Endothelial cell (in vitro differentiated cells): ENCODE measurements around the gene TMEM245. TPM values are rescaled to one million over a fixed set of nuclear protein-coding genes. Genes with fewer than 3 reads are reported as not detected.

Experiments used
- DNase-seq: peaks from one replicate; pipeline ENCODE4 v3.0.0; 2021; ENCODE audit warnings: low spot score
- H3K27ac Mint-ChIP-seq: one replicate; pipeline ENCODE4 v1.8.0; 2021; ENCODE audit warnings: mixed read lengths, inconsistent platforms; ENCODE audit not compliant: unreplicated experiment
- H3K27me3 Mint-ChIP-seq: one replicate; pipeline ENCODE4 v1.8.0; 2021; ENCODE audit warnings: mild to moderate bottlenecking, moderate library complexity, mixed read lengths, inconsistent platforms; ENCODE audit not compliant: unreplicated experiment
- H3K36me3 Mint-ChIP-seq: one replicate; pipeline ENCODE4 v1.8.0; 2021; ENCODE audit warnings: mild to moderate bottlenecking, low read depth, mixed read lengths, inconsistent platforms; ENCODE audit not compliant: unreplicated experiment
- H3K4me1 Mint-ChIP-seq: one replicate; pipeline ENCODE4 v1.8.0; 2021; ENCODE audit warnings: mild to moderate bottlenecking, mixed read lengths, inconsistent platforms; ENCODE audit not compliant: unreplicated experiment
- H3K4me3 Mint-ChIP-seq: one replicate; pipeline ENCODE4 v1.8.0; 2021; ENCODE audit warnings: mild to moderate bottlenecking, mixed read lengths, inconsistent platforms; ENCODE audit not compliant: unreplicated experiment
- H3K9me3 Mint-ChIP-seq: one replicate; pipeline ENCODE4 v1.8.0; 2021; ENCODE audit warnings: mixed read lengths, inconsistent platforms; ENCODE audit not compliant: unreplicated experiment
- total RNA-seq: library from RNA; stranded (reverse); fragmentation: NEBNext Ultra II Directional; extraction: Animal tissue kit (Norgen Biotek cat#: 25700); gene quantifications from one replicate; pipeline ENCODE4 v1.2.1, GENCODE V29; 2021; ENCODE audit not compliant: unreplicated experiment
- TF ChIP-seq, protein P1 (sequence below): fragments of 200-600 bp; sonication (generic); IDR thresholded peaks from one replicate; pipeline ENCODE4 v1.5.0; 2021; ENCODE audit warnings: antibody characterized with exemption; ENCODE audit not compliant: unreplicated experiment

The TMEM245 gene
- total RNA-seq, 1 donor from 2014 or later = 32.6 TPM

DNA sequence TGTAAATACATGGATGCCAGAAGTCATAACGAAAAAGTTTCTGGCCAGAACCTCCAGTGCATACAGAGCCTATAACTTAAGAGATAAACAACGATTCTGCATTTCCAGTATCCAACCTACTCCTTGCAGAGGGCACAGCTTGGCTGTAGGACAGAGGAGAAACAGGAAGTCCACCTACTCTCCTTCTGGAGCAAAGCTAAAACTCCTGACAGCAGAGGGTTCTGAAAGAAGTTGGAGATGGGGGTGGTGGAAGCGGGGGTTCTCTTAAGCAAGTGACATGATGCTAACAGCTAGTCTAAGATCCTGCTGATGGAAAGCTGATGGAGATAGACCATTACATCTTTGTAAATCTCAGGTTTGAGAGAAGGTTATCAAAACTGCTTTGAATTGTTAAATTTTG lies 70.9 kb downstream of the TMEM245 start:
- Mint-ChIP-seq H3K9me3 (no peaks in the 10 kb centered on the region), H3K36me3 (peaks cover 27% of the 10 kb centered on the region), H3K27me3 (peaks cover 1% of the 10 kb centered on the region), H3K4me3 (no peak overlapping the region), H3K27ac (no peak overlapping the region), H3K4me1 (peaks cover 4% of the 10 kb centered on the region)
- DNase-seq = no peak
- TF ChIP-seq, protein P1, sequence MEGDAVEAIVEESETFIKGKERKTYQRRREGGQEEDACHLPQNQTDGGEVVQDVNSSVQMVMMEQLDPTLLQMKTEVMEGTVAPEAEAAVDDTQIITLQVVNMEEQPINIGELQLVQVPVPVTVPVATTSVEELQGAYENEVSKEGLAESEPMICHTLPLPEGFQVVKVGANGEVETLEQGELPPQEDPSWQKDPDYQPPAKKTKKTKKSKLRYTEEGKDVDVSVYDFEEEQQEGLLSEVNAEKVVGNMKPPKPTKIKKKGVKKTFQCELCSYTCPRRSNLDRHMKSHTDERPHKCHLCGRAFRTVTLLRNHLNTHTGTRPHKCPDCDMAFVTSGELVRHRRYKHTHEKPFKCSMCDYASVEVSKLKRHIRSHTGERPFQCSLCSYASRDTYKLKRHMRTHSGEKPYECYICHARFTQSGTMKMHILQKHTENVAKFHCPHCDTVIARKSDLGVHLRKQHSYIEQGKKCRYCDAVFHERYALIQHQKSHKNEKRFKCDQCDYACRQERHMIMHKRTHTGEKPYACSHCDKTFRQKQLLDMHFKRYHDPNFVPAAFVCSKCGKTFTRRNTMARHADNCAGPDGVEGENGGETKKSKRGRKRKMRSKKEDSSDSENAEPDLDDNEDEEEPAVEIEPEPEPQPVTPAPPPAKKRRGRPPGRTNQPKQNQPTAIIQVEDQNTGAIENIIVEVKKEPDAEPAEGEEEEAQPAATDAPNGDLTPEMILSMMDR = no peak

DNA sequence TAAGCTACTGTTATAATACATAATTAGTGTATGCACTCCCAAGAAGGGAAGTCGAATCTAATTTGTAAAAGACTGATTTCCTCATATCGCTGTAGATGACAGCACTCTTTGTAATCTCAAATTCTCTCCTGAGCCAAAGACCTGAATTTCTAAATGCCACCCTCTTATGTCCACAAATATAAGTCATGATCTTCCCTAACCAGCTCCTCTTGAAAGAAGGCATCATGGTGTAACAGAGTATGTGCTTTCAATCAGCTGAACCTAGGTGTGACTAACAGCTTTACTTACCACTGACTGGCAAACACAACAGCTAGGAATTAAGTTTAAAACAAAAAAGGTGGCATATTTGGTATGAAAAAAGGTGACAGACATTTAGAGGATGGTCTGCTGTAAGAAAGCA lies 72.5 kb downstream of the TMEM245 start:
- DNase-seq = no peak
- Mint-ChIP-seq H3K27ac (no peak overlapping the region), H3K27me3 (peaks cover 1% of the 10 kb centered on the region), H3K4me1 (no peaks in the 10 kb centered on the region), H3K36me3 (peaks cover 28% of the 10 kb centered on the region), H3K9me3 (no peaks in the 10 kb centered on the region), H3K4me3 (no peak overlapping the region)
- TF ChIP-seq, protein P1 = no peak

DNA sequence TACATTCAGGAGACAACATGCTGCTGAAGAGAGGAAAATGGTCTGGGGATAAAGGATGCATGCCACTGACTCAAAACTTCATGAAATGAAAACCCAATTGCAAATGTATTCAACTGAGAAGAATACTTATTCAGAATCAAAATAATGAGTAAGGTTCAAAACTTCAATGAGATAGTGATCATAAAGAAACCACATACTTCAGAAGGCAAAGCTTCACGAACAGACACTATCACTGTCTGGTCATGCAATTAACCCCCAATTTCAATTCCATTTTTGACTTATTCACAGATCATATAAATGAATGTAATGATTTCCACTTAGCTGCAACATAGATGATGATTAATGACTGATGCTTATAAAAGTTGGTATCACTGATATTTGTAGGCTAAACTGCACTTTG lies 73.4 kb downstream of the TMEM245 start:
- Mint-ChIP-seq H3K27me3 (peaks cover 1% of the 10 kb centered on the region), H3K4me3 (no peak overlapping the region), H3K4me1 (no peaks in the 10 kb centered on the region)

DNA sequence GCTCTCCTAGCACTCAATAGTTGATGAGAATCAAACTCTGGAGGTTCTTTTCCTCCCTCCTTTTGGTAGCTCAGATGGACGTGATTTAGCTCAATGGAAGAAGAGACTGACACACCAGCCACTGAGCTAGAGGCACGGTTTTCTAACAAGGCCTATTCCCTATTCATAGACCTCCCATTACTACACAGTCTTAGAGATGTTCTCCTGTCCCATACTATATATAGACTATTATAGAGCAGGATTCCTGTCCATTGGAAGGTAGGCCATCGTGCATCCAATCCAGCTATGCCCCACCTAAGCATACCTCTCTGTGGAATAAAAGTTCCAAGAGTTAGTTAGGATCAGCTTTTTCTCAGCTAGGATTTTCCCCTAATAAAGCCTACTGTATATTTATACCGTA lies 76.2 kb downstream of the TMEM245 start:
- Mint-ChIP-seq H3K36me3 (peaks cover 20% of the 10 kb centered on the region), H3K4me1 (no peaks in the 10 kb centered on the region), H3K9me3 (no peaks in the 10 kb centered on the region), H3K27ac (no peak overlapping the region), H3K27me3 (peaks cover 1% of the 10 kb centered on the region), H3K4me3 (peak overlapping the region; percentile 2)
- no peak for DNase-seq
- TF ChIP-seq, protein P1 = no peak

More for the DNA sequence above, 73.4 kb downstream of the TMEM245 start:
- Mint-ChIP-seq H3K9me3 (no peaks in the 10 kb centered on the region), H3K36me3 (peaks cover 28% of the 10 kb centered on the region), H3K27ac (no peak overlapping the region)
- TF ChIP-seq, protein P1 = no peak
- no peak for DNase-seq

DNA sequence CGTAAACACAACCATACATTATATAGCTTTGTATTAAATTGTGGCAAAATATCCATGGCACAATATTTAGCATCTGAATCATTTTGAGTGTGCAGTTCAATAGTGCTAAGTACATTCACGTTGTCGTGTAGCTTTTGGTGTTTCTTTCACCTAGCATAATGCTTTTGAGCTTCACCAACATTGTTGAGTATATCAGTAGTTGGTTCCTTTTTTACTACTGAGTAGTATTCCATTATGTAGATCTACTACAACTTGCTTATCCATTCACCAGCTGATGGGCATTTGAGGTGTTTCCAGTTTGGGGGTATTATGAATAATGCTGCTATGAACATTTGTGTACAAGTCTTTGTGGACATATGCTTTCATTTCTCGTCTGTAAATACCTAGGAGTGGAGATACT lies 79.2 kb downstream of the TMEM245 start:
- Mint-ChIP-seq H3K4me1 (no peaks in the 10 kb centered on the region), H3K9me3 (no peaks in the 10 kb centered on the region), H3K4me3 (no peak overlapping the region), H3K27me3 (no peaks in the 10 kb centered on the region), H3K36me3 (peaks cover 17% of the 10 kb centered on the region), H3K27ac (no peak overlapping the region)
- TF ChIP-seq, protein P1 = no peak
- no peak for DNase-seq
